Activated CD4-positive, alpha-beta T cell treated with anti-CD3 and anti-CD28 coated beads for 24 hours (primary cell): ENCODE data around the gene PDE6B.
"Not testable (repeated sequence)": the region's sequence is repeated elsewhere in the genome, so short reads cannot be mapped to it uniquely, and the experiment has no call there.

Experiments used
- DNase-seq, 2 donors: peaks; one replicate each; pipeline ENCODE4 v3.0.0-alpha.2; 2020; ENCODE audit warnings: low read depth in 2 of 2

PDE6B gene

DNA sequence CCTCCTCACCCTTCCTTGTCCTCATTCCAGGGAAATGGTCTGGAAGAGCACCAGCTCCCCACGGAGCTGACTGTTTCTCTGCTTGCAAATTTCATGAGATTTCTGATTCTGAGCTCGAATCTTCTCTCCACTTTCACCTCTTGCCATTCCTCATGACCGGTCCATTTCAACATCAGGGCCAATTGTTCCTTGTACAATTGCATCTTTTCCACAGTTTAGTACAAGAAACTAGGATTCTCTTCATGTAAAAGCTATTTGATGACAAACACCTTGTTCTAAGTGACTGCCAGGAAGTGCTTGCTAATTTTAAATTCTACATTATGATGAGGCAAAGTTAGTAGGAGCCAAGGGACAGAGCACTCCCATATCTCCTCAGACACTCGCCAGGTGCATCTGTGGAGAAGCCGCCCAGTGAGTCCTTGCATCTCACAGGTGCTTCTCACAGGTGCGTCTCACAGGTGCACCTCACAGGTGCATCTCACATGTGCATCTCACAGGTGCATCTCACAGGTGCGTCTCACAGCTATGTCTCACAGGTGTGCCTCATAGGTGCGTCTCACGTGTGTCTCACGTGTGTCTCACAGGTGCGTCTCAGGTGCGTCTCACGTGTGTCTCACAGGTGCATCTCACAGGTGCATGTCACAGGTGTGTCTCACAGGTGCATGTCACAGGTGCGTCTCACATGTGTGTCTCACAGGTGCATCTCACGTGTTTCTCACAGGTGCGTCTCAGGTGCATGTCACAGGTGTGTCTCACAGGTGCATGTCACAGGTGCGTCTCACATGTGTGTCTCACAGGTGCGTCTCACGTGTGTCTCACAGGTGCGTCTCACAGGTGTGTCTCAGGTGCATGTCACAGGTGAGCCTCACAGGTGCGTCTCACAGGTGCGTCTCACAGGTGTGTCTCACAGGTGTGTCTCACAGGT, 3.0 kb upstream of the PDE6B start:
- no peak for DNase-seq

GRCh38 chr4:622996-623913, 2.1 kb upstream of the PDE6B start:
- no peak for DNase-seq

GRCh38 chr4:623914-624566, 1.3 kb upstream of the PDE6B start:
- DNase-seq = no peak

DNA sequence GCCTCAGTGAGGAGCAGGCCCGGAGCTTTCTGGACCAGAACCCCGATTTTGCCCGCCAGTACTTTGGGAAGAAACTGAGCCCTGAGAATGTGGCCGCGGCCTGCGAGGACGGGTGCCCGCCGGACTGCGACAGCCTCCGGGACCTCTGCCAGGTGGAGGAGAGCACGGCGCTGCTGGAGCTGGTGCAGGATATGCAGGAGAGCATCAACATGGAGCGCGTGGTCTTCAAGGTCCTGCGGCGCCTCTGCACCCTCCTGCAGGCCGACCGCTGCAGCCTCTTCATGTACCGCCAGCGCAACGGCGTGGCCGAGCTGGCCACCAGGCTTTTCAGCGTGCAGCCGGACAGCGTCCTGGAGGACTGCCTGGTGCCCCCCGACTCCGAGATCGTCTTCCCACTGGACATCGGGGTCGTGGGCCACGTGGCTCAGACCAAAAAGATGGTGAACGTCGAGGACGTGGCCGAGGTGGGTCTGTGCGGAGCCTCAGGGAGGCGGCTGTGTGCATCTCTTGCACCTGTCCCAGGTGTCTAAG, 323 bp downstream of the PDE6B start:
- DNase-seq = no peak

GRCh38 chr4:626201-627091, 1.1 kb downstream of the PDE6B start:
- DNase-seq = no peak

GRCh38 chr4:627347-628125, 2.2 kb downstream of the PDE6B start:
- DNase-seq = no peak

DNA sequence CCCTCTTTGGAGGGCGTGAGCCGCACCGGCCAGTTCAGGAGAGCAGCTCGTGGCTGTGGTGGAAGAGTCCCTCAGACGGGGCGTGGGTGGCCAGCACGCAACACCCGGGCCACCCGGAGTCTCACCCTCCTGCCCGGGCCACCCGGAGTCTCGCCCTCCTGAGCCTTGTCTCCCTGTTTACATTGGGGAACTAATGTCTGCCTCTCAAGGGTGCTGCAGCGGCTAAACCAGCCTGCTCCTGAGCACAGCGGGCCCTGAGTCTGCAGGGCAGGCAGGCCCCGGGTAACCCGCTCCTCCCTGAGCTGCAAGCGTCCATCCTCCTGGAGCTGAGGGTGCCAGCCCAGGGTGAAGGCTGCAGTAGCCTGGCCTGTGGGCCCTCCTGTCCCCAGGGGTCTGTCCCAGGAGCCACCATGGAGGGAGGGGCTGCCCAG, 3.0 kb downstream of the PDE6B start:
- no peak for DNase-seq

GRCh38 chr4:628821-629635, 3.7 kb downstream of the PDE6B start:
- no peak for DNase-seq

DNA sequence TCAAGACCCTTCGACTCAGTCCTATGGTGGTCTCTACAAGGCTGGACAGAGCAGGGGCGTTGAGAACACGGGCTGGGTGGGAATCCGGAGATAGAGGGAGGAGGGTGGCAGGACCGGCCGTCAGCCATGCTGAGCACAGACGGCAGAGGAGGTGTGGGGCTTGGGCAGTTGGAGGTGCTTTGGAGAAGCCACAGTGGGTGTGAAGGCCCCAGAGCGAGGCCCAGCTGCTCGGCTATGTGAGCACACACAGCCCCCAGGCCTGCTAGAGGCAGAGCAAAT, 4.2 kb downstream of the PDE6B start:
- no peak for DNase-seq

DNA sequence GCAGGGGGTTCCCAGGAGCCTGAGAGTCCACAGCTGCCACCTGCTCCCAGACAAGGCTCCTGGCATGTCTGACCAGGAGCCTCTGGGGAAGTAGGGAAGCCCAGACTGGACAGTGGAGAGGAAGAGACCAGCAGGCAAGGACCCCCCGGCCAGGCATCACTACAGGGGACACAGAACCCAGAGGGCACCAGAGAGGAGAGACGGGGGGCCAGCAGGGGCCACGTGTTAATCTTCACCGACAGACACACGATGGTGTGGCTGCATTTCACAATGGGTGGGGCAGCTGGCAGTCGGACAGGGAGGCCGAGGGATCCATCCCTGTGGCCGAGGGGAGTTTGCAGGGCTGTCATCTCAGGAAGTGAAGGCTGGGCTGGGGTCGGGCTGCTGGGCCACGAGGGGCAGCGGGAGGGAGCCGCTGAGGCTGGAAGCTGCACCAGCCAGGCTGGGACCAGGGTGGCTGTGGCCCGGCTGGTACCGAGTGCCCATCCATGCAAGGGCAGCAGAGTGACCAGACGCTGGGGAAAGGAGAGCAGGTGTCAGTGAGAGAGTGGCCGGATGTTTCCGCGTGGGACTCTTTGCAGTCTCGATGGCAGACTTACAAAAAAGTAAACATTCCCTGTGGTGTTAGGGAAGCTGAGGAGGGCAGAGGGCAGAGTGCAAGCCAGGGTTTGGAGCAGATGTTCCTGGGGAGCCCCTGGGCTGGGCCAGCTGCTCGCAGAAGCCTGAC, 4.7 kb downstream of the PDE6B start:
- no peak for DNase-seq

- DNase-seq = no peak
These were observed 5.3 kb downstream of the PDE6B start for GRCh38 chr4:630656-631055.

DNA sequence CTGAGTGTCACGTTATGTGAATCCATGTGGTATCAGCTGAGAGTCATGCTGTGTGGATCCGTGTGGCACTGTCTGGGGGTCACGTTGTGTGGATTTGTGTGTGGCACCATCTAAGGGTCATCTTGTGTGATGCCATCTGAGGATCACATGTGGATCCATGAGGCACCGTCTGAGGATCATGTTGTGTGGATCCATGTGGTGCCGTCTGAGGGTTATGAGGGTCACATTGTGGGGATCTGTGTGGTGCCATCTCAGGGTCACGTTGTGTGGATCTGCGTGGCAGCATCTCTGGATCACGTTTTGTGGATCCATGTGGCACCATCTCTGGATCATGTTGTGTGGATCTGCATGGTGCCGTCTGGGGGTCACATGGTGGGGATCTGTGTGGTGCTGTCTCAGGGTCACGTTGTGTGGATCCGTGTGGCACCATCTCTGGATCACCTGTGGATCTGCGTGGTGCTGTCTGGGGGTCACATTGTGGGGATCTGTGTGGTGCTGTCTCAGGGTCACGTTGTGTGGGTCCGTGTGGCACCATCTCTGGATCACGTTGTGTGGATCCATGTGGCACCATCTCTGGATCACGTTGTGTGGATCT, 6.9 kb downstream of the PDE6B start:
- DNase-seq = no peak

- DNase-seq = no peak
These were observed 7.6 kb downstream of the PDE6B start for GRCh38 chr4:632926-633325.

DNA sequence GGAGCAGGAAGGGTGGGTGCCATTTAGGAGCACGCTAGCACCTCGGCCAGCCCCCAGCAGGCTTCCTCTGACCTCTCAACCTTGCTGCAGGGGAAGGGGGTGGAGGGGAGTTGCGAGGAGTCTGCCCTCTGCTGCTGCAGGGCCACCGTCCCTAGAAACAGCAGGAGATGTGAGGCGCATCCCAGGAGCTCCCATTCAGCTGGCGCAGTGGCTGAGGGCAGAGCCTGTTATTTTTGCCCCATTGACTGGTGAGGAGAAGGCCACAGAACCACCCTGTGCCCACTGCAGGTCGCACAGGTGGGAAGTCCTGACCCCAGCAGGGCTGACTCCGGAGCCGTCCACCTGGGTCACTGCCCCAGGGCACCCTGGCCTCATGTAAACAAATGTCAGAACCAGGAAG, 8.0 kb downstream of the PDE6B start:
- no peak for DNase-seq

- no peak for DNase-seq
These were observed 8.7 kb downstream of the PDE6B start for GRCh38 chr4:633976-634598.

DNA sequence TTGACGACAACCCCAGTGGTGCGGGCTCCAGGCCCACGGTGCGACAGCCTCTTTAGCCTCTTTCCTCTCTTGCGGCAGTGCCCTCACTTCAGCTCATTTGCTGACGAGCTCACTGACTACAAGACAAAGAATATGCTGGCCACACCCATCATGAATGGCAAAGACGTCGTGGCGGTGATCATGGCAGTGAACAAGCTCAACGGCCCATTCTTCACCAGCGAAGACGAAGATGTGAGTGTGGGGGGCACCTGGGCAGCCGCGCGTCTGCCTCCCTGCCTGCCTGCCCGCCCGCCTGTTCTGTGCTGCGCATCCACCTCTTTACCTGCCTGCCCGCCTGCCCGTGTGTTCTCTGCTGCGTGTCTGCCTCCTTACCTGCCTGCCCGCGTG, 9.2 kb downstream of the PDE6B start:
- no peak for DNase-seq

DNA sequence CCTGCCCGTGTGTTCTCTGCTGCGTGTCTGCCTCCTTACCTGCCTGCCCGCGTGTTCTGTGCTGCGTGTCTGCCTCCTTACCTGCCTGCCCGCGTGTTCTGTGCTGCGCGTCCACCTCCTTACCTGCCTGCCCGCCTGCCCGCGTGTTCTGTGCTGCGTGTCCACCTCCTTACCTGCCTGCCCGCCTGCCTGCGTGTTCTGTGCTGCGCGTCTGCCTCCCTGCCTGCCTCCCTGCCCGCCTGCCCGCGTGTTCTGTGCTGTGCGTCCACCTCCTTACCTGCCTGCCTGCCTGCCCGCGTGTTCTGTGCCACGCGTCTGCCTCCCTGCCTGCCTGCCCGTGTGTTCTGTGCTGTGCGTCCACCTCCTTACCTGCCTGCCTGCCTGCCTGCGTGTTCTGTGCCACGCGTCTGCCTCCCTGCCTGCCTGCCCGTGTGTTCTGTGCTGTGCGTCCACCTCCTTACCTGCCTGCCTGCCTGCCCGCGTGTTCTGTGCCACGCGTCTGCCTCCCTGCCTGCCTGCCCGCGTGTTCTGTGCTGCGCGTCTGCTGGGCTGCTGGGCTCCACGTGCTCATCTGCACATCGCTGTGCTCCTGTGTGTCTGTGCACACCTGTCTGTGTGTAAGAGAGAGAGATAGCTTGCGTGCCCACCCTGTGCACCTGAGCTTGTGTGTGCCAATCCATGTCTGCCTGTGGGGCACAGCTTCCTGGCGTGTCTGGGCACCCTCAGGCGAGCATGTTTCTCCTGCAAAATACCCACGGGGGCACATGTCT, 9.9 kb downstream of the PDE6B start:
- DNase-seq = not testable (repeated sequence)
